ELF-1 (cell line): Measurements from ENCODE around the gene PRIM1.
A peak's percentile ranks its signal among the peaks of the same experiment; 100 is the strongest.
"Not testable (repeated sequence)": the region's sequence is repeated elsewhere in the genome, so short reads cannot be mapped to it uniquely, and the experiment has no call there.

ENCODE experiments used
- DNase-seq: peaks from one replicate; pipeline ENCODE4 v3.0.0-alpha.2; 2016; ENCODE audit warnings: low read depth, low spot score

PRIM1 gene

DNA sequence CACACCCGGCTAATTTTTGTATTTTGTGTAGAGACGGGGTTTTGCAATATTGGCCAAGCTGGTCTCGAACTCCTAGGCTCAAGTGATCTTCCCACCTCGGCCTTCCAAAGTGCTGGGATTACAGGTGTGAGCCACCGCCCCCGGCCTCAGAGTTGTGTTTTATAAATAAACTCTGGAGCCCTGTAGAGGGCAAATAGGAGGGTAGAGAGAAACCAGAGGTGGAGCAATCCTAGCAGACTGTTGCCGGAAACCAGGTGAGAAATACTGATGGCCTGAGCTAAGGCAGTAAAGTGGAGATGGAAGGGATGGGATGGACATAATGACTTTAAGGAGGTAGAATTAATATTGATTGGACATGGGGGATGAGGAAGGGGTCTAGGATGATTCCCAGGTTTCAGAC lies 8.3 kb upstream of the PRIM1 start:
- no peak for DNase-seq

DNA sequence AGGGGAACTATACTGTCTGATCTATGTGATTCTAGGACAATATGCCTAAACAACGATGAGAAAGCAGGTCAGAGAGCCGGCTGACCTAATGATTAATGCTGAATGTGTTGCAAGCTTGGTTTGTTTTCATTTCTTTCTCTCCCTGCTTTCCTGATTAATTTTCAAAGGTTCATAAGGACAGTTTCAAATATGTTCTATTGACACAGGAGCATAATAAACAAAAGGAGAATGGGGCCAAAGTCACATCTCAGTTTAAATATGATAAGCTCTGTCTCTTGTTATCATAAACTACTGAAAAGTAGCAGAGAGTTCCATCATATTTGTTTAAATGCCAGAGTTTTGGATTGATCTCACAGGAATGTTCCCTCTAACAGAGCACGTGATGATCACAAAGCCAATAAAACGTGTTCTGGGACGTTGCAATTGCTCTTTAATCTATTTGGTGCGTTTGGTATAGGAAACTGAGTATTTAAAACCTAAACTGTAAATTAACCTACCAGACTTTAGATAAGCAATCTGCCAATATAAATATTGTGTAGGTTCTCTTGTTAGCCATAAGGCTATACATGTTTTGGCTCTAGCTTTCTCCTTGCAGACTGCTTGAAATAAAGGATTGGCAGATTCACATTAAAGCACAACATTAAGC lies 7.3 kb upstream of the PRIM1 start:
- no peak for DNase-seq

DNA sequence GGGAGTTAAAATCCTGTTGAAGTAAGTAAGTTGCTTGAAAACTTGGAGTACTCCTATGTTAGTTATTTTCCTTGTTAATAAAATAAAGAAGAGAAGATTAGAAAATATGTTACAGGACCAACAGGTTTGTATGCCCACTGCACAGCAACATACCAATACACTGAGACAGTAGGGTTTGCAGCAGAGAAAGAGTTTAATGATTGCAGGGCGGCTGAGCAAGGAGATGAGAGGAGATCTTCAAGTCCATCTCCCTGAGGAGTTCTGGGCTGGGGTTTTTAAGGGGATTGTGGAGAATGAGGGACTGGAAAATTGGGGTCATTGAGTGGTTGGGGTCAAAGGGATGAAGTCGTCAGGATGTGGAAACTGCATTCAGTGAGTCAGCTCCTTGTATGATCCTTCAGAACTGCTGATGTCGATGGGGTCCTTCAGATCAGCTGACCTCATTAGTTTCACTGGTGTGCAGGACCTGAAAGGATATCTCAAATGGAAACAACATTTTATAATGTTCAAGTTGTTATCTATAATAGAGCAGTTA lies 6.7 kb upstream of the PRIM1 start:
- DNase-seq: no peak

DNA sequence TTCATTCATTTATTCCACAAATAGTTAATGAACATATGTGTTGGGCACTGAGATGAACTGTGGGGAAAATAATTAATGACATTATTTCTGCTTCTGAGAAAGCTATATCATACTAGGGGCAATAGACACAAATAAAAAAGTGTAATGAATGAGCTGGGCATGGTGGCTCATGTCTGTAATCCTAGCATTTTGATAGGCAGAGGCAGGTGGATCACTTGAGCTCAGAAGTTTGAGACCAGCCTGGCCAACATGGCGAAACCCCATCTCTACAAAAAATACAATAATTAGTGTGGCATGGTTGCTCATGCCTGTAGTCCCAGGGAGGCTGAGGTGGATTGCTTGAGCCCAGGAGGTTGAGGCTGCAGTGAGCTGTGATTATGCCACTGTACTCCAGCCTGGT lies 5.8 kb upstream of the PRIM1 start:
- DNase-seq: not testable (repeated sequence)

DNA sequence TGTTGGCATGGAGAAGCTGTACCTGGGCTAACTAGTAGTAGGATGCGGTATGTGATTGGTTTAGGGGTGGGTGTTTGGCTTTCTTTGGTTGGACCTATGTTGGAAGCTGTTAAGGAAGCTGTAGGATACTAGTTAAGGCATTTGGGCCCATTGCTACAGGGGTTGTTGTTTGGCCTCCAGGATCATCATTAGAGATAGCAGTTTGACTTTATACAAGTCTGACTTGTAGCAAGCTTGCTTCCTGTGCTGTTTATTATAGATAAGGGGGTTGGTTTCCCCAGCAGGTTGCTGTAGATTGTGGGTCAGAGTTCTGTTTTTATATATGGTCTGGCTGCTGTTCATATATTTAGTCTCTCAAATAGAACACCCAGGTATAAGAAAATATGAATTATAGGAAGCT lies 1.4 kb upstream of the PRIM1 start:
- DNase-seq: no peak

DNA sequence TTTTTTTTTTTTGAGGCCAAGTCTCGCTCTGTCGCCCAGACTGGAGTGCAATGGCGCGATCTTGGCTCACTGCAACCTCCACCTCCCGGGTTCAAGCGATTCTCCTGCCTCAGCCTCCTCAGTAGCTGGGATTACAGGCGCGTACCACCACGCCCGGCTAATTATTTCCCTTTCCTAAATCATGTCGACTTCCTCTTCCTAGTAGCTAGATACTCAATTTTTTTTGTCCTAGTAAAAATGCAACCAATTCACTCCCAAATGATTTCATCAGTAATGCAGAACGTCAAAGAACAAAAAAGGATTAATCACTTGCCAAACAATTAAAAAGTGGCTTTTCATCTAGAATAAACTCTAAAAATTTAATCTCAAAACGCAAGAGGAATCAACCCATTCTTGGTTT lies 1.5 kb downstream of the PRIM1 start:
- DNase-seq: not testable (repeated sequence)

DNA sequence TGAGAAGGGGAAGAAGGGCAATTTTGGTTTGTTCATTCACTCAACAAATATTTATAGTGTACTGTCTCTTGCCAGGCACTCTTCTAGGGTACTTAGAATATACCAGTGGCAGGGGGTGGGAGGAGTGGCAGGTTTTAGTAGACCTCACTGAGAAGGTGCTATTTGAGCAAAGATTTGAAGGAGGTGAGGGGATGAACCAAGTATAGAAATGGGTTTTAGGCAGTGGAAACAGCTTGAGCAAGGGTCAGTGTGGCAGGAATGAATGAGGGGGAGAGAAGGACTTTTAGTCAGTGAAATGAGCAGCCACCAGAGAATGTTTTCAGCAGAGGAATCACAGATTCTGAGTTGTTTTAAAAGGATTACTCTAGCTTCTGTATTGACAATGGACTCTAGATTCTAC lies 2.3 kb downstream of the PRIM1 start:
- no peak for DNase-seq

DNA sequence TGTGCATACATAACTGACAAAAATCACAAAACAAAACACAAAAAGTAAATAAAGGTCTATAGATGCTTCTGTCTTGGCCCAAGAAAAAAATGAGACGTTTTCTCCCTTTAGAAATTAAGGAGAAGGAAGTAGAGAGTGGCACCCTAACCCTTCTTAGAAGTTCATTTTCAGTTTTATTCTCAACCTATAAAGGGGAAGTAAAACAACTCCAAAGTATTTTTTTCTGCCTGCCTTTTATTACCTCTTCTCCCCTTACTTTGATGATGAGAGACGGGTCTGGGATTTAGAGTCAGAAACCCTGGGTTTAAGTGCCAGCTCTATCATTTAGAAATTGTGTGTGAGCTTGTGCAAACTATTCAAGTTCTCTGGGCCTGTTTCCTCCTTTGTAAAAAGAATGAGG lies 2.8 kb downstream of the PRIM1 start:
- DNase-seq: no peak

DNA sequence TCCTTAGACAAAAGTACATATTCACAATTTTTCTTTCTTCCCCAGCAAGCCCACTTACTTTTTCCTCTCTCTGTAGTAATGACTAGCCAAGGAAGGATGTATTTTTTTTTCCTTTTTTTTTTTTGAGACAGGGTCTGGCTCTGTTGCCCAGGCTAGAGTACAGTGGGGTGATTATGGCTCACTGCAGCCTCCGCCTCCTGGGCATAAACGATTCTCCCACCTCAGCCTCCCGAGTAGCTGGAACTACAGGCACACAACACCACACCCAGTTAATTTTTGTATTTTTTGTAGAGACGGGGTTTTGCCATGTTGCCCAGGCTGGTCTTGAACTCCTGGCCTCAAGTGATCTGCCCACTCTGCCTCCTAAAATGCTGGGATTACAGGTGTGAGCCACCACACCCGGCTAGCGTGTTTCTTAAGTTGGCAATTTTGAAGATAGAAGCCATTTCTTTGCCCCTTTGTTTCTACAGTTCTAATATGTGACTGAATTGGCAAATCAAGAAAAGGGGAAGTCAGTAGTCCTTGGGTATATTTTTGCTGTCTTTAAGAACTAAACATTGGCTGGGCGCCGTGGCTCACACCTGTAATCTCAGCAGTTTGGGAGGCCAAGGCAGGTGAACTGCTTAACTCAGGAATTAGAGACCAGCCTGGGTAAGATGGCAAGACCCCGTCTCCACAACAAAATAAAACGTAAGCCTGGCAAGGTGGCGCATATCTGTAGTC lies 23.8 kb downstream of the PRIM1 start:
- DNase-seq: no peak

DNA sequence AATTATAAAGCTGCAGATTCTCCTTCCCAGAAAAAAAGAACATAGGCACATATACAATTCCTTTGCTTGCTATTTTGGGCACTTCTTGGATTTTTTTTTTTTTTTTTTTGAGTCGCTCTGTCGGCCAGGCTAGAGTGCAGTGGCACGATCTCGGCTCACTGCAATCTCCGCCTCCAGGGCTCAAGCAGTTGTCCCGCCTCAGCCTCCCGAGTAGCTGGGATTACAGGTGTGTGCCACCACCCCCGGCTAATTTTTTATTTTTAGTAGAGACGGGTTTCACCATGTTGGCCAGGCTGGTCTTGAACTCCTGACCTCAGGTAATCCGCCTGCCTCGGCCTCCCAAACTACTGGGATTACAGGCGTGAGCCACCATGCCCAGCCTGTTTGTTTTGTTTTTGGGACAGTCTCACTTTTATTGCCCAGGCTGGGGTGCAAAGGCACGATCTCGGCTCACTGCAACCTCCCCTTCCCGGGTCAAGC lies 25.9 kb downstream of the PRIM1 start:
- peak; percentile 4 for DNase-seq

DNA sequence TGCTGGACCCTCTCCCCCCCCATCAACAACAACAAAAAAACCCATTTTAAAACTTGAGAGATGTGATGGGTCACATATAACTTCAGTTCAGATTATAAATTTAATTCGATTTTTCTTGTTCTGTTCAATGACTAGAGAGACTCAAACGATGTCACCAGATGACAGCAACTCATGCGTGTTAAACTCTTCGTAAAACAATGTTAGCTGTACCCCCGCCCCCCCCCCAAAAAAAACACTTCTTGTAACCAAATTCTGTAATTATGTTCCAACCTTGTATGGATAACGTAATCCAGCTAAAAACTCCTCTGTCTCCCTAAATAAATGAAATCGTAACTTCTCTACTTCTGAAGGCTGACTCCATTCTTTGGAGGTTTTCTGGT lies 26.4 kb downstream of the PRIM1 start:
- no peak for DNase-seq

DNA sequence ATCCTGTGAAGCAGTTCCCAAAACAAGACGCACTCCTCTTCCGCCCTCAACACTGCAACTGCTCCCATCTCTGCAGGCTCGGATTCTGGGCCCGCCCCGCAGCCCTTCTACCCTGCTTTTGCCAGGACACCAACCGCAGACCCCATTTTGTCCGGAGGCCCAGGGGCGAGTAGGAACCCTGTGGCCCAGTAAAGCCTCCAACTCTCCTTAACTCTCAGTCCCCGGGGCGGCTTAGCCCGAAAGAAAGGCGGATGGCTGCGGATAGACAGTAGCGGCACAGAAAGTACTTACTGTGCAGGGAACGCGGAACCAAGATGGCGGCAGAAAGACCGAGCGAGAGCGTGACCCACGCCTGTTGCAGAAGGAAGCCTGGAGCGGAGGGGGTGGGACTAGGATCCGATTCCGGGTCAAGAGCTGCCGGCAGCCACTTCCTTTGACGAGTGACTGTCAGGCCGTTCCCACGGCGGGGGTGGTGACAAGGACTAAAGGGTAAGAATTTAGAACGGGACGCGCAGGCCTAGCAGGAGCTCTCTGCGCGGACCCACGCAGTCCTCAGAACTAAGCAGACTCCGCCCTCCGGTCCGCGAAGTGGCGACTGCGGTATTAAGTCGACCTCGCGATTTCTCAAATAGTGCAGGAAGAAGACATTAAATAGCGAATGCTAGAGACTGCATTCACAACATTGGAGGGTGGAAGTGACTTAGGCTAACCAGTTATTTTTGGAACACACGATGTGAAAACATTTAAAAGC lies 27.0 kb downstream of the PRIM1 start, which contains the start of gene NACA:
NACA (minus strand) TSS at position 328 of the 751 bp plus-strand sequence. CDS start 778 bp downstream, outside the sequence.
- DNase-seq: peak; percentile 96

DNA sequence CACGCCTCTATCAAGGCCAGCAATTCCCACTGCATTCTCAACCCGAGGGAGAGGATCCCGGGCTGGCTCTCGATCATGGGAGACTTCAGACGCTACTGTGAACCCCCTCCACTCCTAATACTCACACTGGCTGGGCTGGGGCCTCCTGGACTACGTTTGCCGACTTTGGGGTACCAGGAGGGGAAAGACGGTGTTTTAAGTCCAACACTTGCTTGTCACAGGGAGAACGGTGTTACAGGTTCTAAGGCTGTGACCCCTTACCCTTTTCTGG lies 27.5 kb downstream of the PRIM1 start:
- no peak for DNase-seq

DNA sequence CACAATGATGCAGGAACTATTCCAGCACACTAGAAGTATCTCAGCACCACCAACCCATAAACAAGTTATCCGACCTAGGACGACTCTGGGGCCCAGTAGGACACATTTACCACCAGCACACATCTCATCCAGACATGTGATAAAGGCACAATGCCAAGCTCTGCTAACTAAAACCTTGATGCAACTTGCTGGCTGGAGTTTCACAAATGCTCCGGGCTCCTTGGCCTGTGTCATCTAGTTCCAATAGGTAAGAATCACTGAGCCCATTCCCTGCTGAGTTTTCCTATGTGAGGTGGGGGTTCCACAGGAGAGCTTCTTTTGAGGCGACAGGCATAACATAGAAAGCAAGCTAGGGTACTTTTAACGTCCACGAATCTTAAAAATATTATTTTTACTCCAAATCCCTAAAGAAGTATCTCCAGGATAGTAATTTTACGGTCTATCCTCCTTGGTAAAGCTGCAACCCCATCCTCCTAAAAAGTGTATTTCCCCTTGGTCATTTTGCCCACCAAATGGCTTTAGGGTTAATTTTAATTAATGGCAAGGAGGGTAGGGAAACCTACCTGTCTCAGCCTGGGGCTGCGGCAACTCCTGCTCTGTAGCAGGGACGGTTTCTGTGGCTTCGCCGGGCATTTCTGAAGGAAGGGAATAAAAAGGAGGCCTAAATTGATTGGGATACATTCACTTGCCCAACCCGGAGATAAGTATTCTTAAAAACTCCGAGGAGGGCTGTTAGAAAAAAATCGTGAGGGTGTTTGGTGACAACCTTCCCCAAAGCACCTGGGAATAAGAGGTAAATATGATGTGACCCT lies 28.0 kb downstream of the PRIM1 start:
- DNase-seq: peak; percentile 30

DNA sequence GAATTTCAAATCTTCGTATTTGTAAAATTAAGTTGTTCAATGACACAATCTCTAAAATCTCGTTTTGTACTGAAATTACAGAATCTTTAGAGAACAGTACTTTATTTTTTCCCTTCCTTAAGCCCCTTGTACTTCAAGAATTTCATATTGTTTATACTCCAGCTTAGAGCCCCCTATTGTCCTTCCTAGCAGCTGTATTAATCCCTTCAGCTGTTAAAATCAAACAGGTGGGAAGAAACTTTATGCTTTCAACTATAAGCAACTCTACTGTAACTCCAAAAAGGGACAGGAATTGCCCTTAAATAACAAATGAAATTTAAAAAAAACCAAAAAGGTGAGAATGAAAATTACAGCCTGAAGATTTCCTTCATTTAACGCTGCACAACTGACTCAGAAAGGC lies 28.8 kb downstream of the PRIM1 start:
- DNase-seq: no peak

DNA sequence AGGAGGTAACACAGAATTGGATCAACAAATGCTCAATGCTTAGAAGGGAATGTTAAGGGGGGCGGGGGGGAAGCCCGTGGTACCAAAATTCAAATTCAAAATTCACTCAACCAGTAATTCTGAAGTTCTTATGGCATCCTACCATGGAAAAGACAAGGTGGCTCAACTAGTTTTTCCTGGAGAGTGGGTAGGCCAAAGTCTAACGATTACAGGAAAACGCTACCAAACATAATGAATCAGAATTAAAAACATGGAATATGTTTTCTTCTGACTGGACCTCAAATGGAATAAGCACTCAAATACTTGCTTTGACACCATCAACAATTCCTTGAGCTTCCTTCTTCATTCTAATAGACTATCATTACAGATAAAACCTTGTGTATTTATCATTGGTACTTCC lies 29.3 kb downstream of the PRIM1 start:
- DNase-seq: no peak

DNA sequence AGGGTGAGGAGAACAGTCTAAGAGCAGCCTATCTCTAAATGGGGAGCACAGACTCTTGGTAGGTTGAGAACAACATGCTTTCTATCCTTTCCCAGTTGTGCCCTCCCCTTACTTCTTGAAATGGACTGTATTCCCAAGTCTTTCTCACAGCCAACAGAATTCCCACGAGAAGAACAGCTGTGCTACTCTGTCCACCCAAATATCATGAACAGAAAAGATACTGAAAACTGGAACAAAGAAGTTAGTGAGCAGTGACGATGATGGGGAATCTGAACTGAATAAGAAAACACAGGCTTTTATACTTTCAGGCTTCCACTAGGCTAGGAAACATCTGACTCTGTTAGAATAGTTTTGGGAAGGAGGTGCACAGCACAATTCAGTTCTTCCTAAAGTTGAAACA lies 30.4 kb downstream of the PRIM1 start:
- peak; percentile 18 for DNase-seq

DNA sequence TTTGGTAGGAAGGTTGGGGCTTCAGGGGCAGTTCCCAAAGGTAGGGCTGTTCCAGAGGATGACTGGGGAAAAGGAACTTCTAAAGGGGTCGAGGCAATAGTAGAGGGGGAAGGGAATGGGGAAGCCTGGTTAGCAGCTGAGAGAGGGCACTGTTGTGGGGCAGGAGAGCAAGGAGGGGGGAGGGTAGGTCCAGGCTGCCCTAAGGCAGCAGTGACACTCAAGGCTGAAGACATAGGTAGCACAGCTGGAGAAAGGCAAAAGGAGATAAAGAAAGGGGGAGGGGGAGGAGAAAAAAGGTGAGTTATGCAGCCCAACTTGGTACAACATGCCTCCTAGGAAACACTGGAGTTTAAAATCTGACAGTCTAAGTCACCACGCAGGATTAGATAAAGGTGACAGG lies 30.9 kb downstream of the PRIM1 start:
- DNase-seq: peak; percentile 82

DNA sequence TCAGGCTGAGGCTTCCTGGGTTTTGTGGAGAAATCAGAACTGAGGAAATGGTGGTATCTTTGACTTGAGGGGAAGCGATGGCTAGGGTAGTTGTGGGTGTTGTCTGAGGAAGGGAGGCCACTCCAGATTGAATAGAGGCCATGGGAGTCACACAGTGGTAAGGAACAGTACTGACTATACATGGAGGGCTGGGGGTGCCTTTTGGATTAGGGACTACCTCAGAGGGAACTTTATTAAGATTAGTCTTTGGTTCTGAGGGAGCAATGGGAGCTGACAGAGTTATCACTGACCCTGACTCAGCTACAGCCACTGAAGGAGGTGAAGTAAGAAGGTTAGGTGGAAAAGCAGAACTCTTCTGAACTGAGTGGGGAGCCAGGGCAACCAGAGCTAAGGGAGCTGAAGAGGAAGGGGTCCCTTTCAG lies 31.4 kb downstream of the PRIM1 start:
- no peak for DNase-seq

DNA sequence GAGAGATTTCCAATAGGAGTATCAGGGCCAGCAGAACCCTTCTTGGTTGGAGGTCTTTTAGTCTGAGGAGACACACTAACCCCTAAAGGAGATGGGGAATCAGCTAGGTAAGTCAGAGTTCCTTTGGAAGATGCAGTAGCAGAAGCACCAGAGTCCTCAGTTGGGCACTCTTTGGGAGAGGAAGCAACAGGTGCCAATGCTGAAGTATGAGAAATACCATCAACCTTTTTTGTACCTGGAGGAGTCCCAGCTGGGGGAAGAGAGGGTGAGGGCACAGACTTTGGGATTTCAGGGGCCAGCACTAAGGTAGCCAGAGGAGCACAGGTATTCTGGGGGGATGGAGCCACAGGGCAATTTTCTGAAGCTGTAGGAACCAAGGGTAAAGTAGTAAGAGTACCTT lies 33.1 kb downstream of the PRIM1 start:
- no peak for DNase-seq

DNA sequence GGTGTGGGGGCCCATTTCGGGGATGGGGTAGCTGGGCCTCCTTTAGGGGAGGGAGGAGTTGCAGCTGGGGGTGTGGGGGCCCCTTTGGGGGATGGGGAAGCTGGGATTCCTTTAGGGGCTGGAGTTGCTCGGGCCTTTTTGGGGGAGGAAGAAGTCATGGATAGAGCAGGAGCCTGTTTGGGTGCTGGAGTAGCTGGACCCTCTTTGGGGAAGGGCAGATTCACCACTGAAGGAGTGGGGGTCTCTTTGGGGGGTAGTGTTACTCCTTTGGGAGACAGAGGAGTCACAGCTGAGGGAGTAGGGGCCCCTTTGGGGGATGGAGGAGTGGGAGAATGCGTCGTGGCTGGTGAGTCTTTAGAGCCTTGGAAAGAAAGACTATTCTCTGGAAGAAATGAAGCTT lies 33.5 kb downstream of the PRIM1 start:
- no peak for DNase-seq

DNA sequence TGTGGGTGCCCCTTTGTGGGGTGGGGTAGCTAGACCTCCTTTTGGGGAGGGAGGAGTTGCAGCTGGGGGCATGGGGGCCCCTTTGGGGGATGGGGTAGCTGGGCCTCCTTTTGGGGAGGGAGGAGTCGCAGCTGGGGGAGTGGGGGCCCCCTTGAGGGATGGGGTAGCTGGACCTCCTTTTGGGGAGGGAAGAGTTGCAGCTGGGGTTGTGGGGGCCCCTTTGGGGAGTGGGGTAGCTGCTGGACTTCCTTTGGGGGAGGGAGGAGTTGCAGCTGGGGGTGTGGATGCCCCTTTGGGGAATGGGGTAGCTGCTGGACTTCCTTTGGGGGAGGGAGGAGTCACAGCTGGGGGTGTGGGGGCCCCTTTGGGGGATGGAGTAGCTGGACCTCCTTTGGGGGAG lies 34.0 kb downstream of the PRIM1 start:
- DNase-seq: no peak
